ENCODE measurements around the gene GOLGA6B. TPM values are rescaled to one million over a fixed set of nuclear protein-coding genes. Genes with fewer than 3 reads are reported as not detected.

GOLGA6B gene, protein sequence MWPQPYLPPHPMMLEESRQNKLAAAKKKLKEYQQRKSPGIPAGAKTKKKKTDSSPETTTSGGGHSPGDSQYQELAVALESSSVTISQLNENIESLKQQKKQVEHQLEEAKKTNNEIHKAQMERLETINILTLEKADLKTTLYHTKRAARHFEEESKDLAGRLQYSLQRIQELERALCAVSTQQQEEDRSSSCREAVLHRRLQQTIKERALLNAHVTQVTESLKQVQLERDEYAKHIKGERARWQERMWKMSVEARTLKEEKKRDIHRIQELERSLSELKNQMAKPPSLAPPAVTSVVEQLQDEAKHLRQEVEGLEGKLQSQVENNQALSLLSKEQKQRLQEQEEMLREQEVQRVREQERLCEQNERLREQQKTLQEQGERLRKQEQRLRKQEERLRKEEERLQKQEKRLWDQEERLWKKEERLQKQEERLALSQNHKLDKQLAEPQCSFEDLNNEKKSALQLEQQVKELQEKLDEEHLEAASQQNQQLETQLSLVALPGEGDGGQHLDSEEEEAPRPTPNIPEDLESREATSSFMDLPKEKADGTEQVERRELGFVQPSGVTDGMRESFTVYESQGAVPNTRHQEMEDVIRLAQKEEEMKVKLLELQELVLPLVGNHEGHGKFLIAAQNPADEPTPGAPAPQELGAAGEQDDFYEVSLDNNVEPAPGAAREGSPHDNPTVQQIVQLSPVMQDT
- 0.23 TPM for total RNA-seq

DNA sequence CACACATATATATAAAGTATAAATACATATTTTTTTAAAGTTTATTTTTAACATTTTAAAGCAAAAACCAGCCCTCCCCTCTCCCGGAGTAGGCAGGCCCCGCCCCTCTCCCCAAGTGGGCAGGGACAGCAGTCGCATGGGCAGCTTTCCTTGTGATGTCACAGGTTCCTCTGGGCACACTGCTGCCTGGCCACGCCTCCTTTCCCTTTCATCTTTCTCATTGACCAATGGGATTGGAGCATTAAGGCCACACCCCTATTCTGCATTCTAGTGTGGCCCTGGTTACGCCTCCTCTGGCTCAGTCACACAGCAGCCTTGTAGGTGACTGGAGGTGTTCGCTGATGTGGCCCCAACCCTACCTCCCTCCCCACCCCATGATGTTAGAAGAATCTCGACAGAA, at the start of gene GOLGA6B:
Gene GOLGA6B, plus strand, starts transcription at position 301 of the 400 bp plus-strand sequence. Its CDS starts 41 bp downstream, at position 342.

DNA sequence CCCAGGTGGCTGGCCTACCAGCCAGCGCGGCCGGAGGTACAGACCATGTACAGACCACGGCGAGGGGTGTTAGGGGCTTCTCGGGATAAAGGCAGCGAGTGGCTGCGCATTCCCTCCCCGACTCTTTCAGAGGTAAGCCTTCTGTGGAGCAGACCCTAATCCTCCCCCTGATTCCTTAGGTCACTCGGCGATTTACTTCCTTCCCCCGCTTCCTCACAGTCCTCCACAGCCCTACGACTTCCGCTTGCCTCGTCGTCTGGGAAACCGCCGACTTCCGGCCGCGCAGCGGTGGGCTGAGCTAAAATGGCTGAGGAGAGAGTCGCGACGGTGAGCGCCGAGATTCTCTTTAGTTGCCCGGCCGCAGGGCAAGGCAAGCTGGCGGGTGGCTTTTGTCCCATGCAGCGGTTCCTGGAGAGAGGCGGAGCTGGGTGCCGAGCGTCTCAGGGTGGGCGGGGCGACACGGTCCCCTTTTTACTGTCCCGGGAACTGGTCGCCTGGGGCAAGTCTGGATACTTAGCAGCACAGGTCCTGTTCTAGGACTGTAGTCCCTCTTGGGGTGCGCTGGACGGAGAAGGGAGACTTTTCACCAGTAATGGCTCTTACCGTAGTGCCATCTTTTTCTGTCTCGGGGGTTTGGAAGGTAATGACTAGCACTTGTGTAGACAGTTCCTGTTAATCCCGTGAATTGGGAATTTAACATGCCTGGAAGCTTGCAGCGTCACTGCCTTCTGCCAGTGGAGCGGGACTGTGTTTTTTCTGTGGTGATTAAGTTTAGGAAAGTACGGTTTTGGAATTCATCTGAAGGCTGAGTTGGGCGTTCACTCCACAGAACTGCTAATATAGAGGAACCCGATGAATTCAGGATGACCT, 31.7 kb downstream of the GOLGA6B start, which contains the start of the genes BBS4 and HIGD2B:
Gene BBS4, plus strand, starts transcription at position 283 of the 870 bp plus-strand sequence. Its CDS starts 21 bp downstream, at position 304.
Gene HIGD2B, minus strand, starts transcription at position 258 of the 870 bp plus-strand sequence. CDS start 9,808 bp downstream, outside the sequence.

Small RNA genes lying within 50 kb of the gene (small RNA-seq; reads per million reads assigned to genes)
- not detected for gene RN7SL853P (ENCODE audit: low replicate concordance)

Other genes starting within 250 kb of the GOLGA6B start
- gene ARIH1, start 180.4 kb upstream of the GOLGA6B start, total RNA-seq = 76.7 TPM
- not detected for gene HIGD2B, start 31.5 kb downstream of the GOLGA6B start, total RNA-seq
- gene BBS4, start 31.5 kb downstream of the GOLGA6B start, total RNA-seq = 38.1 TPM
- gene ADPGK, start 129.1 kb downstream of the GOLGA6B start, total RNA-seq = 74.4 TPM

Measured in metanephros (tissue), 2 donors.